ELF-1 (cell line): ENCODE data around the gene PEF1.
"Not testable (repeated sequence)": the region's sequence is repeated elsewhere in the genome, so short reads cannot be mapped to it uniquely, and the experiment has no call there.

Source experiments
- DNase-seq: peaks from one replicate; pipeline ENCODE4 v3.0.0-alpha.2; 2016; ENCODE audit warnings: low read depth, low spot score

The PEF1 gene

DNA sequence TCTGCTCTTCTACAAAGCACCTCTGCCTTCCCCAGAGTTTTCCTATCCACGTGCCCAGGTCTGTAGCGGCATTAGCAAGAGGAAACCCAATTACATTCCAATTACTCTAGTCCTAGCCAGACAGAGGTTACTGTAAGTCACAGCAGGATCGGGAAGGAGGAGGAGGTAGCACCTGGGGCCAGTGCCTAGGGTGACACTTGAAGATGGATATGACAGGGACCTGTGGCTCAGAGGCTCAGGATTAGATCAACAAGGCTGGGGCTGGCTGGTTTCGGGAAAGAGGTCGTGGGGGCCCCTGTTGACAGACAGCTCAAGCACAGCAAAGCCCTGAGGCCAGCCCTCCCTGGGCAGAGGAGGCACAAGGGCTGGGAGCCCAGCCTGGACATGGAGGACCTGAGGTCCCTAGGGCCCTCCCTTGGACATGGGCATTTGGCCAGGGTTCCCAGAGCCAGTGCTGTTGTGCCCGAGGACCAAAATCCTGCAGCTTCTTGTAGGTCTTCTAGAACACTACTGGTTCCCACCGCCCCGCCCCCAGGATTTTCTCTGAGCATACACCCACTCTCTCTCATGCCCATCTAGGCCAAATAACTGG, 30.2 kb downstream of the PEF1 start:
- peak; percentile 88 for DNase-seq

DNA sequence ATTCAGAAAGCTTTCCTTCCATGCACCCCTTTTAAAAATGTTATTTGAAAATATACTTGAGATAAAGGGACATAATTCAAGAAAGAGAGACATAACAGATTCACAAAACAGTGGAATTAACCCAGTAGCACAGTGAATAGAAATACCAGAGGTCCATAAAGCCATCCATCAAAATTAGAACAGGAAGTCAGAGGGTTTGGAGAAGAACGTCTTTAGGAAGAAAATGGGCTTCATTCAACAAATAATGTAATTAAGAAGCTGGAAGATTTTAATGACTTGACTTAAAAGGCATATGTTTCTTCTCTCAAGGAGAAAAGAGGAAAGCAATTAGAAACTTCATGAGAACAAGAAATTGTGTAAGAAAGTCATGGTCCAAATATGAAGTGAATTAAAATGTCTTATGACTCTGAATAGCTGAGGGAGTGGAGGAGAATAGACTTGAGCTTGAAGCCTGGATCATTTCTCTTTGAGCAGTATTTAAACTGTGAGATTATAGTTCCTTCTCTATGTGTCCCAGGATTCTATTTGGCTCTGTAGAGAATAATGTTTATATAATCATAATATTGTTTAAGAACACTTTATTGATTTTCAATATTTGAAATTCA, 35.1 kb downstream of the PEF1 start:
- no peak for DNase-seq

DNA sequence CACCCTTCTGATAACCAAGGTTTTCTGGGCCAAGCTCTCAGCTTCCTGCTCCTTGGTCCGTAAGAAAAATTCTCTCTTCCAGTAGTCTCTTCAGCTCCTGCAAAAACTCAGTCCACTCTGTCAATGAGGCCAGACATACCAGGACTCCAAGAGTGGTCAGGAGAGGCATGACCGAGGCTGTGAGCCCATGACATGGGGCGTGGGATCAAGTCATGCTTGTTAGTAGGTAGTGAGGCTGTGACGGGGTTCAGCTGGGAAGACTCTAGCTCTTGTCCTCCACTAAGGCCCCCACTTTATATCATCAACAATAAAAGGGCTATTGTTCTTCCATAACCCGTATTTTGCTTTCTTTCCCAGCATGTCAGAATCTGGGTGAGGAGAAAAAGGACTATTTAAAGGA, 37.3 kb downstream of the PEF1 start:
- no peak for DNase-seq

DNA sequence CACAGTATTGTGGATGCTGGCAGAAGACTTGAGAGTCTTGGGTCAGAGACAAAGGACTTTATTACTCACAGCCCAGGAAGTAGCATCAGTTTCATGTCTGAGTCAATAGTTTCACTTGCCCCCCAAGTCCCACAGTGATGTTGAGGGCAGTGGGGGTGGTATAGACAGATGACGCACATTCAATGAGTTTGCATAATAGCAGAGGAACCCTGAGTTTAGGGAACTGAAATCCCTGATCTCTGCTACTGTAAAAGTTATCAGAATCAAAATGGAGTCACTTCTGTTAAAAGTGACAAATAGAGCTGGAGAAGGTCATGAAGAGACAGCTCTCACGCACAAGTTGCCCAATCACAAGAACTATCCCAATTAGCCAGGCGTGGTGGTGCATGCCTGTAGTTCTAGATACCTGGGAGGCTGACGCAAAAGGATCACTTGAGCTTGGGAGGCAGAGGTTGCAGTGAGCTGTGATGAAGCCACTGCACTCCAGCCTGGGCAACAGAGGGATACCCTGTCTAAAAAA, 38.7 kb downstream of the PEF1 start:
- DNase-seq = no peak

DNA sequence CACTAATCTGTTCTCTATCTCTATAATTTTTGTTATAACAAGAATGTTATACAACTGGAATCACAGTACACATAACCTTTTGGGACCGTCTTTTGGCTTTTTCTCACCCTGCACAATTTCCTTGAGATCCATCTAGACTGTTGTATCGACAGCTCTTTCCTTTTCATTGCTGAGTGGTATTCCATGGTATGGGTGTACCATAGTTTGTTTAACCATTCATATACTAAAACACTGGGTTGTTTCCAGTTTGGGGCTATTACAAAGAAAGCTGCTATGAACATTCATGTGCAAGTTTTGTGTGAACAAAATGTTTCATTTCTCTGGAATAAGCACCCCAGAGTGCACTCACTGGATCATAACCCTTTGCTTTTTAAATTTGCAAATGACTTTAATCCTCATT, 42.6 kb downstream of the PEF1 start:
- DNase-seq = no peak

DNA sequence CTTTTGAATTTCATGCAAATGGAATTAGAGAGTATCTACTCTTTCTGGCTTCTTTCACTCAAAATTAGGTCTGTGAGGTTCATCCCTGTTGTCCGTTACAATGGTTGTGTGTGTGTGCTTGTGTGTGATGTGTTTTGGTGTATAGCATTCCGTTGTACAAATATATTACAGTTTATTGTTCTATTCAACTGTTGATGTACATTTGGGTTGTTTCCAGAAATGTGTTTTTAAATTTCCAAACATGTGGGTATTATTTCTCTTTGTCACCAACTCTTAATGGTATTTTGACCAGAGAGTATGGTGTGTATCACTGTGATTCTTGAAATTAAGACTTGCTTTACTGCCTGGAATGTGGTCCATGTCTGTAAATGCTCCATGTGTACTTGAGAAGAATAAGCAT, 44.0 kb downstream of the PEF1 start:
- DNase-seq = no peak

DNA sequence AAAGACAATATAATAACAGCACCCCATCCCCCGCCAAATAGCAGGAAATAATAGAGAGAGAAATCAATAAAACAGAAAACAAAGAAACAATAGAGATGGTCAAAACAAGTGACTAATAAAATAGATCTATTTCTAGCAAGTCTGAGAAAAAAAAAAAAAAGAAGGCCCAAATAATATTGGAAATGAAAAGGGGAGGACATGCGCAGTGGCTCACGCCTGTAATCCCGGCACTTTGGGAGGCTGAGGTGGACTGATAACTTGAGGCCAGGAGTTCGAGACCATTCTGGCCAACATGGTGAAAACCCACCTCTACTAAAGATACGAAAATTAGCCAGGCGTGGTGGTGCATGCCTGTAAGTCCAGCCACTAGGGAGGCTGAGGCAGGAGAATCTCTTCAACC, 45.7 kb downstream of the PEF1 start:
- DNase-seq = no peak

DNA sequence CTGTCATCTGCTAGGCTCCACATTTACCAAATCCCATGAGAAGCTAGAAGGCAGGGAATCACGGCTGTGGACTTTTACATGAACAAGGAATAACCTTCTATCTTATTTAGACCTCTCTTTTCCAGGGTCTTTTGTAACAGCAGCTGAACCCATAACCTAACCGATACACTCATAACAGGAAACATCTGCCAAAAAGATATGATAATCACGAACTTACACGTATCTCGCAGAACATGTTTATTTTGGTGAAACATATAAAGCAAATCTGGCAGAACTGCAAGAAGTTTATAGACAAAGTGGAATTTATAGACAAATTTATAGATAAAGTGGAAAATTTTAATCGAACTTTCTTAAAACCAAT, 48.0 kb downstream of the PEF1 start:
- no peak for DNase-seq

DNA sequence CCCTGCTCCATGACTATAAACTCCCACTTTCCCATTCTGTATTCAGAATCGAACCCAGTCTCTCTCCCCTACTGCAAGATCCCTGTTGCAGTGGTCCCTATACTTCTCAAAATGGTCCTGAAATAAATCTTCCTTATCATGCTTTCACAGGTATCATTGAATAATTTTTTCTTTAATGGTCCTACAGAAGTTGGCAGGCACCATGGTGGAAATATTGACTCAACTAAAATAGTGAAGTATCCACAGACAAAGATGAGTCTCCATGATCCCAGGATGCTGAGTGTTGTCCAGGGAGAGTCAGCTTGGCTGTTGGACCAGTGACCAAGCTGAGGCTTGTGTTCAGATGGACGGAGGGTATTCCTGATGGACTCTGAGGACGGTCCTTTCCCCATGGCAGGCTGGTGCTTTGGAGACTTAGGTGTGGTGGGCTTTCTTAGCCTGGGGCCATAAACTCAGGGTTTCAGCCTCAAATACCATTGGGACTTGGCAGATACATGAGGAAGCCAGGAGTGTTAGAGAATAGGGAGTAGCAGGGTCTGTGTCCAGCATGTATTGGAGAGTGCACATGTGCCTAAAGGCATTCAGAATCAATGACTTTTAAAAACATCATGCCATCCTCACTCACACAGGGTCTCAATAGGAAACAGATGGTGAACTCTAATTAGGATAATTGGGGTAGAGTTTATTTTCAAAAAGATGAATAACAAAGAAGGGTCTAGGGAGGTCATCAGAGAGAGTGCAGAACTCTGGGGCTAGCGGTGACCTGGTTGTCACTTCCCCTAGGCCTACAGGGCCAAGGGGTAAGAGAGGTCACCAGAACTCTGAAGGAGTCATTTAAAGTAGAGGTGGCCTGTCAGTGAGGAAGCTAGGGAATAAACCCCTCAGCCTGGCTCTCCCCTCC, 48.6 kb downstream of the PEF1 start:
- no peak for DNase-seq

DNA sequence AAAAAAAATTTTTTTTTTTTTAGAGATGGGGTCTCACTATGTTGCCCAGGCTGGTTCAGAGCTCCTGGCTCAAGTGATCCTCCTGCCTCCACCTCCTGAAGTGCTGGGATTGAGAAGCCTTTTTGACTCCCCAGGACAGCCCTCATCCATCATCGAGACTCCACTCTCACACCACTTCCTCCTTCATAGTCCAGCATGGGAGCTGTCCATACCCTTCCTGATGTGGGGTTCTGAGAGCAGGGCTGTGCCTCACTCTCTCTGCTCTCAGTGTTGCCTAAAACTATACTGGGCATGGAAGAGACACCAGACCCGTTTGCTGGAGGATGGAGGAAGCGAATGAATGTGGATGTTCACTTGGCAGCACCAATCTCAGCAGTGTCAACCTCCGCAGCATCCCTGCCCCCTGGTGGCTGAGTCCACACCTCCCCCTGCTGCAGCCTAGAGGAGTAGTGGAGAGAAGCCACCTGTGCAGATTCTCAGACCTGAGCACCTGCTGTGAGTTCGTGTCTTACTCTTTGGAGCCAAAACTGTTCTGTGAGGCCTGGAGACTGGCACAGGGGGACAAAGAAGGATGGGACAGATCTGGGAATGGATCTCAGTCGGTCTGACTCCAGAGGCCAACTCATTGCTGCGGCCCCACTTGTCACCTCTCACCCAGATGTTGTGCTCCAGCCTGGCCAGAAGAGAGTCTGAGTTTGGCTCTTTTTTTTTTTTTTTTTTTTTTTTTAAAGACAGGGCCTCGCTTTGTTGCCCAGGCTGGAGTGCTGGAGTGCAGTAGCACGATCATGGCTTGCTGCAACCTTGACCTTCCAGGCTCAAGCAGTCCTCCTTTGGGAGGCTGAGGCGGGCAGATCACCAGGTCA, 50.7 kb downstream of the PEF1 start:
- peak; percentile 90 for DNase-seq

DNA sequence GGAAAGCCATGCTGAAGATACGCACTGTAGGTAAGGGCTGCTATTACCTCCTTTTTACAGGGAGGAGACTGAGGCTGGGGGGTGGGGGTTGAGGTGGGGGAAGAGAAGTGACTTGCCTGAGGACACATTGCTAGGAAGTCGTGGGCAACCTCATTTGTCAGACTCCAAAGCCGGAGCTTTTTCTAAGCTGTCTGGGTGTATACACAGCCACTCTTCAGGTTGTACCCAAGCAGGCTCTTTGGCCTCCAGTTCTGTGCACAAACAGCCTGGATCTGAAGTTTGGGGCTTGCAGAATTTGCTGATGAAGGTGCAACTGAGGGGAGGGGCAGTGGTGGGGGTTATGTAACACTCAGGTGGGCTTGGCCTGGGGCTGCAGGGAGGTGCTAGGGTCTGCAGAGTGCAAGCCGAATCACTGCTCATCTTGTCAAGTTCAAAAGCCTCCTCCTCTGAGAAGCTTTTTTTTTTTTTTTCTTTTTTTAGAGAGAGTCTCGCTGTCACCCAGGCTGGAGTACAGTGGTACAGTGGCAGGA, 51.5 kb downstream of the PEF1 start:
- DNase-seq = no peak

DNA sequence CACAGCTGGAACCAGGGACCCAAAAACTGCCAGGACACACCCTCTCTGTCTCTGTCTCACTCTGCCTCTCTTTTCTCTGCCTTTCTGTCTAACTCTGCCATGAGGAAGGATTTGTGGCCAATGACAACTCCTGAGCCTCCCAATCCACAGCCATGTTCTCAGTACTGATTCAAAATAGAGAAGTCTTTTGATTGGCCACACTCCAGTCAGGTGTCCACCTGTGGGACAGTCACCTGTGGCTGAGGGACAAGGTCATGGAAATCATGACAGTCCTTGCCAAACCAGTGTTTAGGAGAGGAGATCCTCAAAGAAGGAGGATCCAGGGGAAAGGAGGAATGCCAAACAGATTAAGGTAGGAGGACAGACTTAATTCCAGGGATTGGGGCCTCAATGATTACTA, 52.5 kb downstream of the PEF1 start:
- DNase-seq = no peak

DNA sequence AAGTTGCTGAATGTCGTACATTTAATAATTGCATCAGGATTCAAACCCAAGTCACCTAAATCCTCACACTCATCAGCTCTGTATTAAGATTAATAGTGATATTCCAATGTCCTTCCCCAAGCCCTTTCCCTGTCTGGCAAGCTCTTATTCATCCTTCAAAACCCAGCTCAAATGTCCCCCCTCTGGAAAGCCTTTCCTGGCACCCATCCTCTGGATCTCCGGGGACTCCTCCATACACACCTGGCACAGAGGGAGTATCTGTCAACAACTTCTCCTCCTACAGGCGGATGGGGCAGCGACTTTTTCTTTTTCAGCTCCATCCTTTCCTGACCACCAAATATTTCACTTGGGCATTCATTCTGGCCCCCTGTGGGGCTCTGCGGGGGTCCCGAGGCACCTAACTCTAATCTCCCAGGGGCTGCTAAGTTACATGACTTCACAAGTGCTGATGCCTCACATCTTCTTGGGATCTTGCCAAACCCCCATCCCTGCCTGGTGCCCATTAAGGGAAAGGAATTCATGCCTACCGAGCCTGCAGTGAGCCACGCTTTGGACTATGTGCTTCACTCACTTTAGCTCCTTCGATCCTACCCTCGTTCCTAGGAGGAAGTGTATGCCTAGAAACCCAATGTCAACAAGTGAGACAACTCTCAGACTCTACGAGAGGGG, 53.1 kb downstream of the PEF1 start:
- DNase-seq = no peak

DNA sequence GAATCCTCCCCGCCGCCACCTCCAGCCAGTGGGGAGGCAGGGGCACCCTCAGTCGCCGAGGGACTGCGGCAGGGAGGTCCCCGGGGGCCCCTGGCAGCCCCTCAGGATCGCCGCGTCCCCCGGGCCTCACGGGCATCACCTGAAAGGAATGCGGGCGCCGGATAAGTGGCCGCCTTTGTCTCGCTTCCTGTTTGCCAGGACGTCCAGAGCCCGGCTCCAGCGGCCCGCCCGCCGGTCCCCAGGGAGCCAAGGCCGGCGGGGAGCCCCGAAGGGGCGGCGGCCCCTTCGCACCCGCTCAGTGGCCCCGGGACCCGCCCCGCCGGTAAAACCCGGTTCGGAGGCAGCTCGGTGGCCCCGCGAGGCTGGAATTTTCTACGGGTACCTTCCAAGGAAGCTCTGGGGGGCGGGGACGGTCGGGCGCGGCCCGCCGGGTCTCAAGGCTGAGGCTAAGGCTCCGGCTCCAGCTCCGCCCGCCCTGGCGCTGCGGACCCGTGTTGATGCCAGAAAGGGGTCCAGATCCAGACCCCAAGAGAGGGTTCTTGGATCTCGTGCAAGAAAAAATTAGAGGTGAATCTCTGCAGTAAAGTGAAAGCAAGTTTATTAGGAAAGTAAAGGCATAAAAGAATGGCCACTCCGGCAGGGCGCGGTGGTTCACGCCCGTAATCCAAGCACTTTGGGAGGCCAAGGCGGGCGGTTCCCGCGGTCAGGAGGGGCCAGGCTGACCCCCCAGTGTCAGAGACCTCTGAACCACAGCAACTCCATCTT, 55.7 kb downstream of the PEF1 start:
- peak; percentile 68 for DNase-seq

DNA sequence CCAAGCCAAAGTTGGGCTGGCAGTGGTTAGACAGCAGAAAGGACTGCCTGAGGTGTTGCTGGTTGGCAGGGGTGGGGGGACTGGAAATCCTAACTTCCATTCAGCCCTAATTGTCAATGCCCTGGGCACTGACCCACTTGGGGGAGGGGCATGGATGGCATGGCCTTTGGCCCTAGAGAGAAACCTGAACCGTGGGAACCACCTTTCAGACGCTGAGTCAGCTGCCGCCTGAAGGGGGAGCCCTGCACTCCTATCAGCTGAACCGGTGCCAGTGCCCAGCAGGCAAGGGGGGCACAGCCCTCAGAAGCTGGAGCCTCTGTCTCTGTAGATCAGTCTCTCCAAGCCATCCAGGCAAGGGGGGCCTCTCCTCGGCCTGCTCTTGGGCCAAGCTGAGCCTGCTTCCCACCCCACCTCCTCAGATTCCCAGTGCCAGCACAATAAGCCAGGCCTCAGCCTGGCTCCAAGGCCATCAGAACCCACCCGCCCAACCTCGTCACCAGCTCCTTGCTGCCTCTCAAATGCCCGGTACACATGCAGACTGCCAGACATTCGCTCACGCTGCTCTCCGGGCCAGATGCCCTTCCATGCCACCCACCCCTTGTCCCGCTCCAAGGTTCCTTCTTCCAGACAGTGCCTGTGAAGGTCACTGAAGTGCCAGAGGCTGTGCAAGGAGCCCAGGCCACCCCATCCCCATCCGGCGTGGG, 56.8 kb downstream of the PEF1 start:
- DNase-seq = peak; percentile 92

DNA sequence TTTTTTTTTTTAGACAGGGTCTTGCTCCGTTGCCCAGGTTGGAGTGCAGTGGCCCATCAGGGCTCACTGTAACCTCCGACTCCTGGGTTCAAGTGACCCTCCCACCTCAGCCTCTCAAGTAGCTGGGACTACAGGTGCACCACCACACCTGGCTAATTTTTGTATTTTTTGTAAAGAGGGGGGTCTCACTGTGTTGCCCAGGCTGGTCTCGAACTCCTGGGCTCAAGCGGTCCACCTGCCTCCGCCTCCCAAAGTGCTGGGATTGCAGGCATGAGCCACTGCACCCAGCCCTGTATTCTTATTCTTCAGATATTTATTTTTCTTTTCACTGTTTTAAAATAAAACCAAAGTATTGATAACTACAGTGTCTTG, 57.4 kb downstream of the PEF1 start:
- DNase-seq = not testable (repeated sequence)

DNA sequence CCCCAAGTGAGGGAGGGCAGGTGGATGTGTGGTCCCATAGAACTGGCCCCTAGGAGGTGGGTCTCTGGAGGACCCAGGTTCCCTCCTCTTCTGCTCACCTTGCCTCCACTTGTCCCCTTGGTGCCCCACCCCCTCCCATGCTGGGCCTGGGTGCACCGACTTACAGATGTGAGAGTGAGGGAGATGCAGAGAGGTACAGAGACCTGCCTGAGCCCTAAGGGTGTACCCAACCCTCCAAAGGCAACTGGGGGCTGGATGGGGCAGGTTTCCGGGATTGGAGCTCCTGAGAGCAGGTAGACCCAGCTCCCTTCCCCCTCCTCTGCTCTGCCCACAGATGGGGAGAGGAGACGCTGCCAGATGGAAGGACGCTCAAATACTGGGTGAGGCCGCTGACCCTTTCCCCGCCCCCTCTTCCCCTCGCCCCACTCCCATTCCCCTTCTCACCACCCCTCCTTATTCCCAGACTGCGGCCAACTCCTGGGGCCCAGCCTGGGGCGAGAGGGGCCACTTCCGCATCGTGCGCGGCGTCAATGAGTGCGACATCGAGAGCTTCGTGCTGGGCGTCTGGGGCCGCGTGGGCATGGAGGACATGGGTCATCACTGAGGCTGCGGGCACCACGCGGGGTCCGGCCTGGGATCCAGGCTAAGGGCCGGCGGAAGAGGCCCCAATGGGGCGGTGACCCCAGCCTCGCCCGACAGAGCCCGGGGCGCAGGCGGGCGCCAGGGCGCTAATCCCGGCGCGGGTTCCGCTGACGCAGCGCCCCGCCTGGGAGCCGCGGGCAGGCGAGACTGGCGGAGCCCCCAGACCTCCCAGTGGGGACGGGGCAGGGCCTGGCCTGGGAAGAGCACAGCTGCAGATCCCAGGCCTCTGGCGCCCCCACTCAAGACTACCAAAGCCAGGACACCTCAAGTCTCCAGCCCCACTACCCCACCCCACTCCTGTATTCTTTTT, 58.0 kb downstream of the PEF1 start:
- no peak for DNase-seq

DNA sequence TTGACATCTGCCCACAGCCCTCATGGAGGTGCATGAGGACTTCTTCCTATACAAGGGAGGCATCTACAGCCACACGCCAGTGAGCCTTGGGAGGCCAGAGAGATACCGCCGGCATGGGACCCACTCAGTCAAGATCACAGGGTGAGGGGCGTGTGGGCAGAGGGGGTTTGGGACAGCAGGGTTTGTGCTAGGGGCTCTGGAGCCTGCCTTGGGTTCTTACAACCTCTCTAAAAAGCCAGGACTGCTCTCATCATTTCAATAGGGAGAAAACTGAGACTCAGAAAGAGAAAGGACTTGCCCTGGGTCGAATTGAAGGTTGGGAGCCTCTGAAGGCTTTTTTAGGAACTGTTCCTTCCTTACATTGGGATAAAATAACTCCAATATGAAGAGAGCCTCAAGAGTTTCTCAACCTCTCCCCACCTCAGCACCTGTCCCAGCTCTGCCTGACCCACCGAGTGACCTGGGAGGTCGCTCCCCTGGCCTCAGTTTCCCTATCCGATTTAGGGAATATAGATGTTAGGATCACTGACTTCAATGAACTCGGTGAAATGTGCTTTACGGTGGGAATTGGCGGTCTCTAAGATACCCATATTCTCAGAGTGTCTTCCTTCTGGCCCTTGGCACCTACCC, 58.8 kb downstream of the PEF1 start:
- no peak for DNase-seq
